ENCODE results near the gene JHY.
"Not testable (repeated sequence)": the region's sequence is repeated elsewhere in the genome, so short reads cannot be mapped to it uniquely, and the experiment has no call there.

Gene JHY

GRCh38 chr11:122882189-122882856, at the start of gene JHY:
Gene JHY, plus strand, starts transcription at chr11:122882759. Its CDS starts 3,091 bp downstream, at chr11:122885850.
- DNase-seq: peak; percentile 50

DNA sequence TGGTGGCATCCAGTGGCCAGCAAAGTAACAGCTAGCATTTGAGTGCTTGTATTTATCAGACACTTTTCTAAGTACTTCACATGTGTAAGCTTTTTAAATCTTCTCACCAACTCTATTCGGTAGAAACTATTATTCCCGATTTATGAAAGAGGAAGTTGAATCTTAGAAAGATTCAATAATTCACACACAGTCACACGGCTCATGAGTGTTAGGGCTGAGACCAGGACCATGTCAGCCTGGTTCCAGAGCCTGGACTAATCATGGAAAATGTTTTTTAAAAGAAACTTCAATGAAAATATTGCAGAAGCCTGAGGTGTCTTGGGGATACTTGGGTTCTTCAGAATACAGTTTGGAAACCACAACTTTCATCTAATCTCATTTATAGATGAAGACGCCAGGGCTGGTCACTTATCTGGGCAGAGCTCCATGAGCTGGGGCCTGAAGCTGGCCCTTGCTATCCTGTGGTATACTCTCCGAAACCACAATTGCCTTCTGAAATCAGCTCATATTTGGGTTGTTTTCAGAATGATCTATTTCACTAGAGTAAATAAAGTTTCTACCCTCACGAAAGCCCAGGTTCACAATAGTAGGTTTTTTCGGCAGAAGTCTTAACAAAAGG, 48.6 kb upstream of the JHY start:
- DNase-seq: no peak

DNA sequence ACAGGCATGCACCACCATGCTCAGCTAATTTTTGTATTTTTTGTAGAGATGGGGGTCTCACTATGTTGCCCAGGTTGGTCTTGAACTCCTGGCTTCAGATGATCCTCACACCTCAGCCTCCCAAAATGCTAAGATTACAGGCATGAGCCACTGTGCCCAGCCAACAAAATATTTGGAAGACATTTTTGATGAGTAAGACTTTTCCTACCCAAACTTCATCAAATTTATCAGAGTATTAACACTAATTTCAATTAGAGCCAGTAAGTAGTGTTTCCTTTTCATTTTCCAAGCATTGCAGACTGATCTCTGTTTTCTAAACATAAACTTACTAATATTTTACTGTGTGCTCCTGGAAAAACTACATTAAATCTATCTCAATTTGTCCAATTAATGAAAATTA, 45.6 kb upstream of the JHY start:
- DNase-seq: no peak

DNA sequence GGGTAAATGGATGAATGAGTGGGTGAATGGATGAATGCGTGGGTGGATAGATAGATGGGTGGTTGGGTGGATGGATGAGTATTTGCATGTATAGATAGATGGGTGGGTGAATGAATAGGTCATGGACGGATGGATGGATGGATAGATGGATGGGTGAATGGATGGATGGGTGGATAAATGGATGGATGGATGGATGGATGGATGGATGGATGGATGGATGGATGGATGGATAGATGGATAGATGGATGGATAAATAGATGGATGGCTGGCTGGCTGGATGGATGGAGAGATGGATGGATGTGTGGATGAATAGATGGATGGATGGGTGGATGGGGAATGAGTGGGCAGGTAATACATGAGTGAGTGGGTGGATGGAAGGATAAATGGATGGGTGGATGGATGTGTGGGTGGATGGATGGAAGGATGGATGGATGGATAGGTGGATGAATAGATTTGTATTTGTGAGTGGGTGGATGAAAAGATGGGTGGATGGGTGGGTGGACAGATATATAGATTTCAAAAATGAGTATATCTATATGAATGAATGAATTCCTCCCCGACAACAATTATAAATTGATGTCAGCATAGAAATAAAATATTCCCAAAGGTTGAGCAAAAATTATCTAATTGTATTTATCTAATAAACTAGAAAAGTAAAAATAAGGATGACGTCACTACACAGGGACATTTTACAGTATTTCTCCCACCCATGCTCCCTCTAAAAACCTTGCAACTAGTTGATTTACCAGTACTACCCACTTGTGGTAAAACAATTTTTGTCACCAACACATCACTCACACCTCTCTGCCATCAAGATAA, 44.8 kb upstream of the JHY start:
- DNase-seq: no peak

GRCh38 chr11:122843281-122844141, 39.0 kb upstream of the JHY start:
- DNase-seq: peak; percentile 6

GRCh38 chr11:122847466-122847865, 35.1 kb upstream of the JHY start:
- DNase-seq: no peak

DNA sequence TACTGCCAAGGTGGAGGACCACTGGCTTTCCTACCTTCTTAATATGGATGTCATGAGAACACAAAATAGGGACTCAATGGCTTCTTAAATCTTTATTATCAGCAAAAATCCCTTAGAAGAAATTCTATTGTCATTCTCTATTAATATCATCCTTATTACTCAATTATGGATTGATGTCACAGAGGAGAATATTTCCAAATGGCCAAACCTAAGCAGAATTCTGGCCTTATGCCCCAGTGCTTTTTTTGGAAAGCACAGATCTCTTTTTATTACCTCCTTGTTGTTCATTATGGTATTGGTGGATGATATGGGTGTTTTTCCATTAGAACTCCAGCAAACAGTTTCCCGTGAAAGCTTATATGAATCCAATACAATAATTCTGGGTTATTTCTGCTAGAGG, 34.4 kb upstream of the JHY start:
- no peak for DNase-seq

DNA sequence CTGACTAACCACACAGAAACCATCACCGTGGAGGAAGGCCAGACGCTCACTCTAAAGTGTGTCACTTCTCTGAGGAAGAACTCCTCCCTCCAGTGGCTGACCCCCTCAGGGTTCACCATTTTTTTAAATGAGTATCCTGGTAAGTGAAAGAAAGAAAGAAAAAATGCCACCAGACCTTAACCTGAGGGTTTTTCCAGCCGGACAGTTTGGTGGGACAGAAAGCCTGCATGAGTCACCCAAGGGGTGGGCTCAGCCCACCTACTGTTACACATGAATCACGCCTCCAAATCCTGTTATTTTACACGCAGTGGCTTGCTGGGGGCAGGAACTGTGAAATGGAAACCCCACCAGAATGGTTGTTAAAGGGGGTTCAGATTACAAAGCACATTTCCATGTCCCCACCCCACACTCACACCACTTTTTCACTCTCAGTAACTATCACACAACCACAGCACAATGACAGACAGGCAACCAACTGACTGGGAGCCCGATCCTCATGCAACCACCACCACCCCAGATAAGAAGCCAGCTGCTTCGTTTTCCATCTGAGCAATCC, 32.4 kb upstream of the JHY start:
- no peak for DNase-seq

- DNase-seq: no peak
Measured at GRCh38 chr11:122851366-122851966, 31.1 kb upstream of the JHY start.

- peak; percentile 22 for DNase-seq
Measured at GRCh38 chr11:122852074-122852795, 30.3 kb upstream of the JHY start.

DNA sequence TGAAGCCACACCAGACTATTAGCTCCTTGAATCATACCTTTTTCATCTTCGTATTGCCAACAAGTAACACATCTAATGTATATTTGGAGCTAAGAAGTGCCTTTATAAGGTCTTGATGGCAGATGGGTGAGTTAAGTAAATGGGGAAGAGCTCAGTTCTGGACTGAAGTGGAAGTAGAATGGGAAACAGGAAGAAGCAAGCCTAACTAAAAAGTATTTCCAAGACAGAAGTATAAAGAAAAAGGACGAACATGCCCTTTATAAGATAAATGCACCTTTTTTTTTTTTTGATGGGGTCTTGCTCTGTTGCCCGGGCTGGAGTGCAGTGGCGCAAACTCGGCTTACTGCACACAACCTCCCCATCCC, 29.8 kb upstream of the JHY start:
- DNase-seq: no peak

DNA sequence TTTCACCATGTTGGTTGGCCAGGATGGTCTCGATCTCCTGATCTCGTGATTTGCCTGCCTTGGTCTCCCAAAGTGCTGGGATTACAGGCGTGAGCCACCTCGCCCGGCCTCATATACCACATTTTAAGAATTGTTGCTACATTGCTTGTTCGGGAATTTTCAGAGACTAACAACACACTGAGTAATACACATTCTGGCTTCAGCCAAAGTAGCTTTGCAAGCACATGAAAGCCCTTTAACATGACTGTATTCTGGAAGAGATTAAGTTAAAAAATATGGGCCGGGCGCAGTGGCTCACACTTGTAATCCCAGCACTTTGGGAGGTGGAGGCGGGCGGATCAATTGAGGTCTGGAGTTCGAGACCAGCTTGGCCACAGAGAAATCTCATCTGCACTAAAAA, 29.3 kb upstream of the JHY start:
- DNase-seq: no peak

GRCh38 chr11:122853971-122854446, 28.6 kb upstream of the JHY start:
- no peak for DNase-seq

- no peak for DNase-seq
Measured at GRCh38 chr11:122861631-122862030, 20.9 kb upstream of the JHY start.

- DNase-seq: no peak
Measured at GRCh38 chr11:122862091-122862490, 20.5 kb upstream of the JHY start.

- DNase-seq: not testable (repeated sequence)
Measured at GRCh38 chr11:122863154-122863553, 19.4 kb upstream of the JHY start.

- DNase-seq: peak; percentile 49
Measured at GRCh38 chr11:122863704-122864326, 18.7 kb upstream of the JHY start.

DNA sequence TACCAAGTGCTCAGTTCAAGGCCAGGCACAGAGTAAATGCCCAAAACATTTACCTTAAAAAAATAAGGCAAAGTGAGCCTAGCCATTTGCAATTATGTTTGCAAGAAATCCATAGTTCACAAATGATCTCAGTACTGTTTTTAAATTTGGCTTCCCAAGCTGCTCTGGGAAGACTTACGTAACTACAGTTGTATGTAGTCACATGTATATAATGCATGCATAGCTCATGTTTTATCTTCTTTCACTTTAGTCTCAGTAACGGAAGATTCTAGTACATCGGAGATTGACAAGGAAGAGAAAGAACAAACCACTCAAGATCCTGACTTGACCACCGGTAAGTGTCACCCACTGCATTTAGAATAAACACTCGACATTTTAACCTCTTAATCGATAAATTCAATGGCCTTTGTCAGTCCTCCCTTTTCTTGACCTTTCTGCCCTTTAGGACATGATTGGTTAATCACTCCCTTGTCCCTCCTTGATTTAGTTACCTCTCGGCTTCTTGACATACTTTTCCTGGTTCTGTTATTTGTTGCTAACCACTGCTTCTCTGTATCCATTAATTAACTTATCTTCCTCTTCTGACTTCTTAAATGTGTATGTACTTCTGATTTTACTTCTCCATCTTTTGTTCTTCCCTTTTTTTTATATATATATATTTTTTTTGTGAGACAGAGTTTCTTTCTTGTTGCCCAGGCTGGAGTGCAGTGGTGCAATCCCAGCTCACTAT, 18.0 kb upstream of the JHY start:
- DNase-seq: no peak

- DNase-seq: no peak
Measured at GRCh38 chr11:122869622-122870021, 12.9 kb upstream of the JHY start.

DNA sequence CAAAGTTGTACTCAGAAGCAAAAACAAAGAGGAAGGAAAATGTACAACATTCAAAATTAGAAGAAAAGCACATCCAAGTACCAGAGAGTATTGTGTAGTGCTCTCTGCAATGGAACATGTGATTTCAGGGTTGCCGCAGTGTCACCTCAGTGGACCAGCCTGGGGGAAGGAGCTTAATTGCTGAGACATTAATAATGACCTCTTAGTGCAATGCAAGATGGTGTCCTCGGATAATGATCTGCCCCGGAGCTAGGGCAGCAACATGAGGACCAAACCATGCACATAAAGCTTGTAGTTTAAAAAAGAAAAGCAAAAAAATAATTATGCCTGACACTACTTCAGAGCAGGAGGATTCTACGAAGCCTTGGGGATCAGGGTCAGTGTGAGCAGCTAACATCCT, 11.3 kb upstream of the JHY start:
- DNase-seq: no peak
